Femur (tissue), 1 donor: Measurements from ENCODE around the gene HDC.

Experiments used
- DNase-seq: peaks from one replicate; pipeline ENCODE4 v3.0.0-alpha.2; 2017

HDC gene

GRCh38 chr15:50265620-50266019 lies at the start of gene HDC:
Gene HDC (minus strand): TSS chr15:50265726. CDS start chr15:50265623, 103 bp downstream.
- DNase-seq = no peak

GRCh38 chr15:50312636-50313035 lies 47.1 kb upstream of the HDC start:
- DNase-seq = no peak

GRCh38 chr15:50307799-50308198 lies 42.3 kb upstream of the HDC start:
- DNase-seq = no peak

- DNase-seq = no peak
These were observed 39.3 kb upstream of the HDC start for GRCh38 chr15:50304836-50305235.

DNA sequence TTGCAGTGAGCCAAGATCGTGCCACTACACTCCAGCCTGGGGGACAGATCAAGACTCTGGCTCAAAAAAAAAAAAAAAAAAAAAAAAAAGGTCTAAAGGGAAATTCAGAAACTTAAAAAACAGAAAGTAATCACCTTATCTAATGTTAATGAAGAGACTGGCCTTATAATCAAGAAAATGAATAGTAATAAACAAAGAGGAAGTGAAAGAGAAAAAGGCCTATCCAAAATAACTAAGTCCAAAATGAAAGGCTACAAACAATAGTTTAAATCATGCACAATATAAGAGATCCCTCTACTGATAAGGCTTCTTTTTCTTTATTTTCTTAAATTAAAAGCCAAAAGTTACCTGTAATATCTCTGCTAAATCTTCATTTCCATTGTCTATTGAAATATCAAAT lies 37.1 kb upstream of the HDC start:
- DNase-seq = no peak

DNA sequence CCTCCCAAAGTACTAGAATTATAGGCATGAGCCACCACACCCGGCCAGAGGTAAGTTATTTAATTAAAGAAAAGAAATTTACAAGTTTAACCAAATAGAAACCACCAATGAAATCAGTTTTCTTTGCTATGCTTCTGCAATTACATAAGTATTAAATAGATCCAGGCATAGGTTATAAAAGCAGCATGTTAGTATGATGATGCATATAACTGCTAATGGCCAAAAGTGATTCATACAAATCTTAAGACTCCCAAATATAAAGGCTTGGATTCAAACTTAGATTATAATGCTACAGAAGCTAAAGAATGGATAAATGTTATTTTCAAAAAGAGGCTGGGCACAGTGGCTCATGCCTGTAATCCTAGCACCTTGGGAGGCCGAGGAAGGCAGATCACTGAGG lies 32.8 kb upstream of the HDC start:
- no peak for DNase-seq

- DNase-seq = no peak
These were observed 30.4 kb upstream of the HDC start for GRCh38 chr15:50295966-50296365.

- DNase-seq = no peak
These were observed 24.2 kb upstream of the HDC start for GRCh38 chr15:50289749-50290148.

- DNase-seq = no peak
These were observed 22.0 kb upstream of the HDC start for GRCh38 chr15:50287324-50288116.

GRCh38 chr15:50281427-50281826 lies 15.9 kb upstream of the HDC start:
- no peak for DNase-seq

- DNase-seq = no peak
These were observed 14.7 kb upstream of the HDC start for GRCh38 chr15:50280271-50280670.

- no peak for DNase-seq
These were observed 13.0 kb upstream of the HDC start for GRCh38 chr15:50278496-50278895.

GRCh38 chr15:50277370-50277769 lies 11.8 kb upstream of the HDC start:
- DNase-seq = no peak

DNA sequence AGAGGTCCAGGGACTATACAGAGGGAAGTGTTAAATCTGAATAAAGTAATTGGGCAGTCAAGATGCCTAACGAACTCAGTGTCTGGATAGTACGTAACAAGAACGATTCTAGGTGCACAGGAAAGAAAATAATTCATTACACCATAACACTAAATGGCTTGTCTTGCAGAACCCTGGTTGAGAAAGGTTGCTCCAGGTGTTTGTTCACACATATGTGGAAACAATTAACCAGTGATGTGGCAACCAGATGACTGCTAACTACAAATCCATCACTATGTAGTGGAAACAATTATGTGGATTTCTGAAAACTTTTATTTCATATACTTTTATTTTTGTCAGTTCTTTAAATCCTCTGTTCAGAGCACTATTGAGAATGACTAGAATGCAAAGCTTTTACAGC lies 10.4 kb upstream of the HDC start:
- DNase-seq = no peak

- no peak for DNase-seq
These were observed 9.6 kb upstream of the HDC start for GRCh38 chr15:50275091-50275490.

GRCh38 chr15:50267577-50267976 lies 2.1 kb upstream of the HDC start:
- no peak for DNase-seq

DNA sequence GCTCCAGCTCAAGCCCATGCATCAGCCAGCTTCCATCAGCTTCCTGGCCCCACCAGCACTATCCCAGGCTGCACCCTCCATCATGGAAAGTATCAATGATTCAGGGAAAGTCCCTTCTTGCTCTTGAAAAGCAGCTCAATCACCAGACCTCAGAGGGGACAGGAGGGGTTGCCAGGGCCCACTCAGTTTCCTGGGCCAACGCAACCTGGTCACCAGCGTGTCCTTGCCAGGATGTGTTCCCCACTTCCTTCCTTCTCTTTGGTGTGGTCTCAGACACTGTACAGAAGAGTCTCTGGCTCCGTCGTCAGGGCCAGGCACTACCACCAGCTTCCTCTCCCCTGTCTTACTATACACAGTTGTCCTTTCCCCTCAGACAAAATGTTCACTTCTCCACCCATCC lies 3.0 kb downstream of the HDC start:
- no peak for DNase-seq

GRCh38 chr15:50261981-50262380 lies 3.5 kb downstream of the HDC start:
- no peak for DNase-seq

GRCh38 chr15:50260969-50261496 lies 4.5 kb downstream of the HDC start:
- no peak for DNase-seq

DNA sequence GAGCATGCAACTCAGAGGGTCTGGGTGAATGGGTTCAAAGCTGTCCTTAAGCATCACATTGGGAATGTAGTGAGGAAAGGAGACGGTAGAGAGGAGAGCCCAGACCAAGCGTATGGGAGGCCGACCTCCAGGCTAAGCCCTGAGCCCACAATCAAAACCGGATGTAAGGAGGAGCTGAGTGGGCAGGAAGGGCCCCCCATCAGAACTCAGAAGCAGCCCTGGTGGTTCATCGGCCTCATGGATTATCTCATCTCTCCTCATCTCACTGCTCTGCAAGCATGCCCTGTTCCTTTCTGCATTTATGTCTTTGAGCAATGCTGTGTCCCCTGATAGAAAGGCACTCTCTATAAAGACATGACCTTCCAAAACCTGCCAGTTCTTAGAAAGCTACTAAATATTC lies 6.2 kb downstream of the HDC start:
- no peak for DNase-seq

DNA sequence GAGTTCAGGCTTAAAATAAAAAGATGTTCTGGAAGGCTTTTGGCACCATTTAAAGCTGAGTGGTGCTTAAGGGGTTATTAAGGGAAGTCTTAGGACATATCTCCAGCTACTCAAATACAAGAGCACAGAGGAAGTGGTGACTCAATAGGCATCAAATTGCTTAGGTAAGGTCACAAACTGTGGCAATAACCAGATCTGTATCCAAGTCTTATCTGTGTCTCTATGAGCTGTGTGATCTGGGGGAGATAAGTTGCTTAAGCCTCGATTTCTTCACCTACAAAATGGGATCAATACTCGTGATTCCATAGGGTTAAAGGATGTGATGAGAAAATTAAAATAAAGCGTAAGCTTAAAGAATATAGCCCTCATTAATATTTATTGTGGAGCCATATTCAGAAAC lies 7.6 kb downstream of the HDC start:
- no peak for DNase-seq

DNA sequence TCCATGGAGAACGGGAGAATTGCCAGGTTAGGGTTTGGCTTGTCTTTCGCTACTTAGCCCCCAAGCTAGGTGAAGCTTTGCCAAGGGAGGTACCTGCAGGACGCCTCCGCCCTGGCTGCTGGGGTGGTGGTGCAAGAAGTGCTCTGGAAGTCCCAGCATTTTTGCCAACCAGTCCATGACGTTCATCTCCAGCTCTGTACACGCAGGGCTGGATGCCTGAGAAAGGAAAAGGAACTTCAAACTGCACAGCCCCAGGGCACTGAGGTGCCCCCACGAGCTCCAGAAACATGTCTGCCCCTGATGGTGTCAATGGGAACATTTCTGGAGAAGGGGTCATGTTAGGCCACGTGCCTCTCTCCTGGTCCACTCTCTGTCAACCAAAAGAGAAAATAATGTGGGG lies 8.2 kb downstream of the HDC start:
- DNase-seq = no peak

GRCh38 chr15:50256188-50257041 lies 9.1 kb downstream of the HDC start:
- no peak for DNase-seq

DNA sequence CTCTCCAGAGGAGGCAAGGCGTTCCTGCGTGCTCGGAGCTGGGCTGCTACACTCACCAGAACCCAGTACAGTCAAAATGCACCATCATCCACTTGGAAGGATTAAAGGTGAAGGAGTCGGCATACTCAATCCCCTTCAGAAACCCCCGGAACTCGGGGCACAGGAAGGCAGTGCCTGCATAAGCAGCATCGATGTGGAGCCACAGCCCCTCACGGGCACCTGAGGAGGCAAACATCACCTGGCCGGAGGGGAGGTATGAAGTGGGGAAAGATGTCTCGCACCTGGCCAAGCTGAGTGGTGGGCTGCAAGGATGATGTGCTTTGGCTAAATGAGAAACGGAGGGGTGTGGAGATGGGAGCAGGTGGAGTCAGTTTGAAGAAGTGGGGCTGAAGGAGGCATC lies 13.0 kb downstream of the HDC start:
- DNase-seq = no peak
